Endodermal cell (in vitro differentiated cells): ENCODE data around the gene ASCL4. TPM values are rescaled to one million over a fixed set of nuclear protein-coding genes. Genes with fewer than 3 reads are reported as not detected.
"Not testable (repeated sequence)": the region's sequence is repeated elsewhere in the genome, so short reads cannot be mapped to it uniquely, and the experiment has no call there.

Experiments used
- DNase-seq: peaks from one replicate; pipeline ENCODE4 v3.0.0-alpha.2; 2017
- H3K27ac ChIP-seq: 2 replicates; pipeline ENCODE4 v1.5.1; 2013; ENCODE audit warnings: mild to moderate bottlenecking, low read depth, low read length, moderate library complexity
- H3K27me3 ChIP-seq: 2 replicates; pipeline ENCODE4 v1.6.1; 2013; ENCODE audit warnings: mild to moderate bottlenecking, low read length, moderate library complexity; ENCODE audit not compliant: insufficient read depth, control insufficient read depth, poor library complexity, severe bottlenecking
- H3K36me3 ChIP-seq: 2 replicates; pipeline ENCODE4 v1.7.0; 2013; ENCODE audit warnings: mild to moderate bottlenecking, low read length, moderate library complexity; ENCODE audit not compliant: control insufficient read depth, insufficient read depth
- H3K4me1 ChIP-seq: one replicate; pipeline ENCODE4 v1.7.0; 2013; ENCODE audit warnings: low read length; ENCODE audit not compliant: control insufficient read depth, insufficient read depth
- H3K4me3 ChIP-seq: 2 replicates; pipeline ENCODE4 v1.5.1; 2013; ENCODE audit warnings: mild to moderate bottlenecking, low read length, moderate library complexity
- H3K9ac ChIP-seq: 2 replicates; pipeline ENCODE4 v1.6.1; 2013; ENCODE audit warnings: mild to moderate bottlenecking, low read length, moderate library complexity; ENCODE audit not compliant: poor library complexity, severe bottlenecking; ENCODE audit errors: extremely low read depth
- H3K9me3 ChIP-seq: 2 replicates; pipeline ENCODE4 v1.6.1; 2013; ENCODE audit warnings: mild to moderate bottlenecking, low read length, moderate library complexity; ENCODE audit not compliant: control insufficient read depth
- H3K27ac Mint-ChIP-seq: 2 replicates; pipeline ENCODE4 v1.8.0; 2020; ENCODE audit warnings: mixed read lengths
- H3K27me3 Mint-ChIP-seq: 2 replicates; pipeline ENCODE4 v1.8.0; 2021; ENCODE audit warnings: mild to moderate bottlenecking, mixed read lengths; ENCODE audit not compliant: insufficient read depth
- H3K36me3 Mint-ChIP-seq: 2 replicates; pipeline ENCODE4 v1.8.0; 2020; ENCODE audit warnings: low read depth, mixed read lengths
- H3K4me1 Mint-ChIP-seq: 2 replicates; pipeline ENCODE4 v1.8.0; 2020; ENCODE audit warnings: mixed read lengths
- H3K4me3 Mint-ChIP-seq: 2 replicates; pipeline ENCODE4 v1.8.0; 2020; ENCODE audit warnings: mild to moderate bottlenecking, moderate library complexity, mixed read lengths
- H3K9me3 Mint-ChIP-seq: 2 replicates; pipeline ENCODE4 v1.8.0; 2020; ENCODE audit warnings: mild to moderate bottlenecking, mixed read lengths
- WGBS, 2 experiments: methylation state at CpG; one replicate each; pipeline versions ENCODE4 v1.1.5 to v1.1.7; 2013; ENCODE audit warnings: missing lambda C conversion rate in 2 of 2, mixed read lengths in 1 of 2; ENCODE audit not compliant: insufficient coverage in 1 of 2, insufficient read length in 1 of 2; 5-methylcytosine and 5-hydroxymethylcytosine counted together
- long read RNA-seq, 4 experiments: library from polyadenylated mRNA in 2 of 4; library from RNA in 1 of 4; library from capped mRNA in 1 of 4; stranded (forward) in 3 of 4; unstranded in 1 of 4; transcript quantifications; one replicate each; pipeline ENCODE4 v2.0.0, GENCODE V29; 2020 to 2021; ENCODE audit warnings: inconsistent platforms in 1 of 4
- polyA plus RNA-seq, 2 experiments: library from polyadenylated mRNA; stranded (reverse); fragments of 50-300 nt; gene quantifications; one replicate each; pipeline ENCODE4 v1.2.3, GENCODE V29; 2013
- total RNA-seq, 2 donors: library from RNA; stranded (reverse); fragmentation: NEBNext Ultra II Directional in 1 of 2; extraction: Animal tissue kit (Norgen Biotek cat#: 25700) in 1 of 2; gene quantifications; 2 replicates in 1 of 2; 3 replicates in 1 of 2; pipeline ENCODE4 v1.2.1, GENCODE V29; 2021
- TF ChIP-seq, protein P1 (sequence below): fragments of 200-600 bp; sonication (generic); conservative IDR thresholded peaks from 2 replicates; pipeline ENCODE4 v1.5.0; 2021; ENCODE audit warnings: antibody characterized with exemption, mild to moderate bottlenecking

Gene ASCL4
- total RNA-seq: not detected
- polyA plus RNA-seq (2013, experiment 1 of 2): not detected
- not detected for polyA plus RNA-seq (2013, experiment 2 of 2)
- long read RNA-seq, experiment 1: 0 reads
- long read RNA-seq, experiment 2: 0 reads
- long read RNA-seq, experiment 3: 0 reads
- long read RNA-seq, experiment 4: 0 reads

DNA sequence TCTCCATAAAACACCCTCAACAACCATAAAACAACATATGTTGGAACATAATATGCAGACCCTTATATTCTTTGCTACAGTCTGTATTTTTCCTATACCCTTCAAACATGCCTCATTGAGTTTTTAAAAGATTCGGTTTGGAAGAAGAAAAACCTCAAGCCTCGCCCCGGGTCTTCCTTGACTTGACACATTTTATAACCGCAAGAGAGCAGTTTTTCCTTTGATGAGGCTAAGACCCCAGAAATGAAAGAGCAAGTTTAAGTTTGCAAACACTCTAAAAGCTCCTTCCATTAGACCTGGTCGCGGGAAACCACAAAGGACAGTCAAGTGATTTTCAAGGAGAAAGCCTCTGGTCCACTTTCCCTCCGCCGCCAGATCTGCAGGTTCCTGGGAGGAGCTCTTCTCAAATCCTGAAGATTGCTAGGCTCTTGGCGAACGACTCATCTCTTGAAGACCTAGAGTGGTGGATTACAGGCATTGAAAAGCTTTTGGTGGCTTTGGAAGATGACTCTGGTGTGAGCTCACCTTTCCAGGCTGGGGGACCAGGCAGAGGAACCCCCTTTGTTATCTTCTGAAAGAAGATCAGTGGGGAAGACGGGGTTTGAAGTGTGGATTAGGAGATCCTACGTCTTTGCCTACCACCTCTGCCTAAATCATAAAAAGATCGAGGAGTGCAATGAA, at the start of gene ASCL4:
Gene ASCL4, plus strand, starts transcription at position 356 of the 681 bp plus-strand sequence. CDS start 515 bp downstream, outside the sequence.
- Mint-ChIP-seq H3K4me1 (no peaks in the 10 kb centered on the region), H3K27me3 (peaks cover 92% of the 10 kb centered on the region), H3K36me3 (no peaks in the 10 kb centered on the region), H3K27ac (no peak within 1 kb of the TSS), H3K4me3 (peak within 1 kb of the TSS; percentile 35), H3K9me3 (no peaks in the 10 kb centered on the region)
- TF ChIP-seq, protein P1, sequence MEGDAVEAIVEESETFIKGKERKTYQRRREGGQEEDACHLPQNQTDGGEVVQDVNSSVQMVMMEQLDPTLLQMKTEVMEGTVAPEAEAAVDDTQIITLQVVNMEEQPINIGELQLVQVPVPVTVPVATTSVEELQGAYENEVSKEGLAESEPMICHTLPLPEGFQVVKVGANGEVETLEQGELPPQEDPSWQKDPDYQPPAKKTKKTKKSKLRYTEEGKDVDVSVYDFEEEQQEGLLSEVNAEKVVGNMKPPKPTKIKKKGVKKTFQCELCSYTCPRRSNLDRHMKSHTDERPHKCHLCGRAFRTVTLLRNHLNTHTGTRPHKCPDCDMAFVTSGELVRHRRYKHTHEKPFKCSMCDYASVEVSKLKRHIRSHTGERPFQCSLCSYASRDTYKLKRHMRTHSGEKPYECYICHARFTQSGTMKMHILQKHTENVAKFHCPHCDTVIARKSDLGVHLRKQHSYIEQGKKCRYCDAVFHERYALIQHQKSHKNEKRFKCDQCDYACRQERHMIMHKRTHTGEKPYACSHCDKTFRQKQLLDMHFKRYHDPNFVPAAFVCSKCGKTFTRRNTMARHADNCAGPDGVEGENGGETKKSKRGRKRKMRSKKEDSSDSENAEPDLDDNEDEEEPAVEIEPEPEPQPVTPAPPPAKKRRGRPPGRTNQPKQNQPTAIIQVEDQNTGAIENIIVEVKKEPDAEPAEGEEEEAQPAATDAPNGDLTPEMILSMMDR: no peak
- 64 to 67% methylated on average over 12 to 13 of the region's 13 CpGs for WGBS, 2 experiments
- Histone ChIP-seq H3K4me3 (peak within 1 kb of the TSS; percentile 70), H3K4me1 (no peaks in the 10 kb centered on the region), H3K9ac (no peak within 1 kb of the TSS), H3K27ac (no peak within 1 kb of the TSS), H3K36me3 (no peaks in the 10 kb centered on the region), H3K9me3 (no peaks in the 10 kb centered on the region), H3K27me3 (peaks cover 97% of the 10 kb centered on the region)
- peak; percentile 52 for DNase-seq

- H3K4me3 ChIP-seq, H3K4me1 Mint-ChIP-seq, H3K27me3 Mint-ChIP-seq: not testable (repeated sequence)
Measured at GRCh38 chr12:107727327-107727726, 47.2 kb upstream of the ASCL4 start.

DNA sequence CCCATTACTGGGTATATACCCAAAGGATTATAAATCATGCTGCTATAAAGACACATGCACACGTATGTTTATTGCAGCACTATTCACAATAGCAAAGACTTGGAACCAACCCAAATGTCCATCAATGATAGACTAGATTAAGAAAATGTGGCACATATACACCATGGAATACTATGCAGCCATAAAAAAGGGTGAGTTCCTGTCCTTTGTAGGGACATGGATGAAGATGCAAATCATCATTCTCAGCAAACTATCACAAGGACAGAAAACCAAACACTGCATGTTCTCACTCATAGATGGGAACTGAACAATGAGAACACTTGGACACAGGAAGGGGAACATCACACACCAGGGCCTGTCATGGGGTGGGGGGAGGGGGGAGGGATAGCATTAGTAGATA, 46.8 kb upstream of the ASCL4 start:
- H3K4me1 ChIP-seq, H3K27me3 Mint-ChIP-seq, DNase-seq, H3K4me3 Mint-ChIP-seq, H3K36me3 ChIP-seq, H3K27ac ChIP-seq, H3K27ac Mint-ChIP-seq, H3K4me1 Mint-ChIP-seq, H3K4me3 ChIP-seq, H3K27me3 ChIP-seq, H3K36me3 Mint-ChIP-seq, H3K9ac ChIP-seq, H3K9me3 ChIP-seq: not testable (repeated sequence)
- H3K9me3 Mint-ChIP-seq: peaks cover 16% of the 10 kb centered on the region
- no CpG with 5 or more reads among the region's 1 CpG for WGBS, 2 experiments

More at GRCh38 chr12:107727327-107727726, 47.2 kb upstream of the ASCL4 start:
- H3K27me3 ChIP-seq, H3K36me3 ChIP-seq, H3K9me3 ChIP-seq, H3K9ac ChIP-seq, H3K27ac Mint-ChIP-seq, H3K4me1 ChIP-seq, H3K27ac ChIP-seq, H3K4me3 Mint-ChIP-seq, DNase-seq: not testable (repeated sequence)
- H3K36me3 Mint-ChIP-seq: peaks cover 10% of the 10 kb centered on the region
- WGBS, 2 experiments: 89% methylated on average over 1 of the region's 1 CpG; no CpG with 5 or more reads in 1 of the 2 experiments
- H3K9me3 Mint-ChIP-seq: peaks cover 19% of the 10 kb centered on the region

- DNase-seq: no peak
- Mint-ChIP-seq H3K4me3 (no peak overlapping the region), H3K27me3 (peaks cover 2% of the 10 kb centered on the region), H3K9me3 (peaks cover 5% of the 10 kb centered on the region), H3K27ac (no peak overlapping the region), H3K4me1 (peaks cover 5% of the 10 kb centered on the region), H3K36me3 (peaks cover 22% of the 10 kb centered on the region)
- Histone ChIP-seq H3K4me3 (no peak overlapping the region), H3K27ac (no peak overlapping the region), H3K36me3 (peaks cover 29% of the 10 kb centered on the region), H3K9me3 (no peaks in the 10 kb centered on the region), H3K27me3 (no peaks in the 10 kb centered on the region), H3K9ac (no peak overlapping the region), H3K4me1 (no peaks in the 10 kb centered on the region)
- TF ChIP-seq, protein P1: no peak
- 83 to 94% methylated on average over 3 to 4 of the region's 4 CpGs for WGBS, 2 experiments
Measured at GRCh38 chr12:107730618-107731341, 43.7 kb upstream of the ASCL4 start.
